Vagina (tissue), 2 donors: Measurements from ENCODE around the gene SAMD4A.

Experiments
- CTCF ChIP-seq, 3 experiments: fragments of 450-650 bp in 2 of 3; fragments of 200-600 bp in 1 of 3; sonication (generic) in 1 of 3; IDR thresholded peaks; one replicate each; pipeline ENCODE4 v1.5.1; 2017 to 2019; ENCODE audit warnings: antibody characterized with exemption in 3 of 3, mild to moderate bottlenecking in 2 of 3, moderate library complexity in 2 of 3
- POLR2A ChIP-seq, 2 donors: fragments of 450-650 bp; IDR thresholded peaks; one replicate each; pipeline ENCODE4 v1.6.1; 2017; ENCODE audit warnings: antibody characterized with exemption in 2 of 2, mild to moderate bottlenecking in 2 of 2, moderate library complexity in 2 of 2
- POLR2AphosphoS5 ChIP-seq, 2 donors: sonication (generic); formaldehyde crosslinking; IDR thresholded peaks; one replicate each; pipeline ENCODE4 v1.9.0; 2017; ENCODE audit warnings: antibody characterized with exemption in 2 of 2, mild to moderate bottlenecking in 2 of 2, low read depth in 1 of 2; ENCODE audit not compliant: insufficient read depth in 1 of 2

GRCh38 chr14:54629635-54630360 lies 62.9 kb downstream of the SAMD4A start:
- TF ChIP-seq CTCF (IDR thresholded peaks at IDR 0.05) (no peak), POLR2A (IDR thresholded peaks at IDR 0.05) (no peak), POLR2AphosphoS5 (IDR thresholded peaks at IDR 0.05; ENCODE audit: insufficient read depth in 1 of 2, low read depth in 1 of 2) (no peak)
